ENCODE measurements around the gene ARHGAP6. TPM values are rescaled to one million over a fixed set of nuclear protein-coding genes. Genes with fewer than 3 reads are reported as not detected.

The ARHGAP6 gene
- total and polyA plus RNA-seq, 11 donors: 2.1 to 6.6 (median 2.5) TPM

- intact Hi-C loops (cut with DNase I): no loop called here
- H3K27me3 ChIP-seq: peaks cover 0 to 5% (median 0%) of the 10 kb centered on the region in 9 donors
- no peak for TF ChIP-seq POLR2A (IDR thresholded peaks at IDR 0.05)
- TF ChIP-seq CTCF (IDR thresholded peaks at IDR 0.05): no peak
- DNase-seq (no peak), ATAC-seq (no peak)
- no peaks in the 10 kb centered on the region for H3K9me3 ChIP-seq
- WGBS, 4 donors: 52 to 81% (median 69%) methylated on average over 2 of the region's 2 CpGs
- no peaks in the 10 kb centered on the region for H3K4me1 ChIP-seq
- no peak overlapping the region for H3K27ac ChIP-seq
- H3K4me3 ChIP-seq: no peak overlapping the region
- no peaks in the 10 kb centered on the region for H3K36me3 ChIP-seq
Measured at GRCh38 chrX:11462648-11463047, 203.1 kb downstream of the ARHGAP6 start.

- Histone ChIP-seq H3K27ac (peak overlapping the region in 3 of 12 donors; percentile 29 to 36 (median 34)), H3K4me3 (no peak overlapping the region), H3K9me3 (no peaks in the 10 kb centered on the region), H3K4me1 (no peaks in the 10 kb centered on the region), H3K36me3 (no peaks in the 10 kb centered on the region), H3K27me3 (peaks cover 0 to 3% (median 0%) of the 10 kb centered on the region in 9 donors)
- WGBS, 4 donors: 33 to 62% (median 51%) methylated on average over 5 of the region's 5 CpGs
- TF ChIP-seq POLR2A (IDR thresholded peaks at IDR 0.05): no peak
- no peak for TF ChIP-seq CTCF (IDR thresholded peaks at IDR 0.05)
- DNase-seq: no peak
- peak in 1 of 4 donors; percentile 14 for ATAC-seq
- intact Hi-C loops (cut with DNase I): no loop called here
Measured at GRCh38 chrX:11462136-11462535, 203.6 kb downstream of the ARHGAP6 start.

- 56 to 72% (median 64%) methylated on average over 5 of the region's 5 CpGs for WGBS, 4 donors
- H3K4me1 ChIP-seq: no peaks in the 10 kb centered on the region
- no peaks in the 10 kb centered on the region for H3K27me3 ChIP-seq
- no peak overlapping the region for H3K4me3 ChIP-seq
- H3K9me3 ChIP-seq: no peaks in the 10 kb centered on the region
- no peak for TF ChIP-seq CTCF (IDR thresholded peaks at IDR 0.05)
- no peak for TF ChIP-seq POLR2A (IDR thresholded peaks at IDR 0.05)
- H3K36me3 ChIP-seq: no peaks in the 10 kb centered on the region
- ATAC-seq (no peak), DNase-seq (no peak)
- H3K27ac ChIP-seq: peak overlapping the region in 3 of 12 donors; percentile 13 to 36 (median 34)
- intact Hi-C loops (cut with DNase I): no loop called here
Measured at GRCh38 chrX:11461201-11462001, 204.3 kb downstream of the ARHGAP6 start.

- Histone ChIP-seq H3K27me3 (no peaks in the 10 kb centered on the region), H3K9me3 (no peaks in the 10 kb centered on the region), H3K4me3 (no peak overlapping the region), H3K36me3 (no peaks in the 10 kb centered on the region), H3K4me1 (no peaks in the 10 kb centered on the region), H3K27ac (no peak overlapping the region)
- 54 to 91% (median 81%) methylated on average over 2 of the region's 2 CpGs for WGBS, 4 donors
- intact Hi-C loops (cut with DNase I): no loop called here
- TF ChIP-seq POLR2A (IDR thresholded peaks at IDR 0.05): no peak
- TF ChIP-seq CTCF (IDR thresholded peaks at IDR 0.05): no peak
- ATAC-seq (no peak), DNase-seq (no peak)
Measured at GRCh38 chrX:11460347-11460746, 205.4 kb downstream of the ARHGAP6 start.

Measured in heart left ventricle (tissue), 16 donors.